Ectodermal cell (in vitro differentiated cells): ENCODE data around the gene GALM.

Experiments
- H3K27ac ChIP-seq: 2 replicates; pipeline ENCODE4 v1.7.0; 2013; ENCODE audit warnings: mild to moderate bottlenecking, low read depth, low read length; ENCODE audit not compliant: insufficient read depth, poor library complexity, severe bottlenecking
- H3K27me3 ChIP-seq: 2 replicates; pipeline ENCODE4 v1.7.0; 2013; ENCODE audit warnings: mild to moderate bottlenecking, low read length; ENCODE audit not compliant: insufficient read depth, control insufficient read depth, poor library complexity, severe bottlenecking
- H3K36me3 ChIP-seq: one replicate; pipeline ENCODE4 v1.7.0; 2013; ENCODE audit warnings: low read length; ENCODE audit not compliant: control insufficient read depth, insufficient read depth
- H3K4me1 ChIP-seq: one replicate; pipeline ENCODE4 v1.7.0; 2013; ENCODE audit warnings: low read length; ENCODE audit not compliant: control insufficient read depth, insufficient read depth
- H3K4me3 ChIP-seq: 2 replicates; pipeline ENCODE4 v1.7.0; 2013; ENCODE audit warnings: low read depth, low read length, control low read depth; ENCODE audit not compliant: insufficient read depth
- H3K9me3 ChIP-seq: 2 replicates; pipeline ENCODE4 v1.7.0; 2013; ENCODE audit warnings: mild to moderate bottlenecking, low read length, moderate library complexity; ENCODE audit not compliant: control insufficient read depth
- WGBS, 2 experiments: methylation state at CpG; one replicate each; pipeline ENCODE4 v1.1.7; 2013; ENCODE audit warnings: missing lambda C conversion rate in 2 of 2; 5-methylcytosine and 5-hydroxymethylcytosine counted together

GALM gene

DNA sequence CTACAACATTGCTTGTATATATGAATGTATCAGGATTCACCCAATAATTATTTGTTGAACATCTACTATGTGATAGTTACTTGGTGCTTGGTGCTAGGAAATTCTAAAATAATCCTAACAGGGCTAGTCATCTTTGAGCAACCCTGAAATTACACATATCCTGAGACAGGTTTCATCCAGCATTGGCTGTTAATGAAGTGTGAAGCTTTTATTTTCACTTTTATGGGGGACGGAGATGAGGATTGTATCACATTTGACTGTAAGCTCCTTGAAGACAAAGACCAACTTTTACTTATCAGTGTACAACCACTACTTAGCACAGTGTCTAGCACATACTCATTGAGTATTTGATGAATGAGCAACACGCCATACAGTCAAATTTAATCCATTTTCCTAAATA, 6.8 kb upstream of the GALM start:
- no peak overlapping the region for H3K27ac ChIP-seq
- H3K4me1 ChIP-seq: no peaks in the 10 kb centered on the region
- no peaks in the 10 kb centered on the region for H3K36me3 ChIP-seq
- H3K9me3 ChIP-seq: no peaks in the 10 kb centered on the region
- WGBS, 2 experiments: 93 to 94% methylated on average over 2 of the region's 2 CpGs
- H3K27me3 ChIP-seq: no peaks in the 10 kb centered on the region
- no peak overlapping the region for H3K4me3 ChIP-seq

DNA sequence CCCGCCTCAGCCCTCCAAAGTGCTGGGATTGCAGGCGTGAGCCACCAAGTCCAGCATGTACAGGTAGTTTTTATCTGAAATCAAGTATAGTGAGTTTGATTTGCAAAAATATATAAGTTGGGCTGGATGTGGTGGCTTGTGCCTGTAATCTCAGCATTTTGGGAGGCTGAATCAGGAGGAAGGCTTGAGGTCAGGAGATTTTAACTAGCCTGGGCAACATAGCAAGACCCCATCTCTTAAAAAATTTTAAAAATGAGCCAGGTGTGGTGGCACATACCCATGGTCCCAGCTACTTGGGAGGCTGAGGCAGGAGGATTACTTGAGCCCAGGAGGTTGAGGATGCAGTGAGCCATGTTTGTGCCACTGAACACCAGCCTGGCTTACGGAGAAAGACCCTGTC, 5.6 kb upstream of the GALM start:
- Histone ChIP-seq H3K4me1 (no peaks in the 10 kb centered on the region), H3K9me3 (no peaks in the 10 kb centered on the region), H3K36me3 (no peaks in the 10 kb centered on the region), H3K4me3 (no peak overlapping the region), H3K27me3 (no peaks in the 10 kb centered on the region), H3K27ac (no peak overlapping the region)
- WGBS, 2 experiments: 90 to 91% methylated on average over 3 of the region's 3 CpGs

DNA sequence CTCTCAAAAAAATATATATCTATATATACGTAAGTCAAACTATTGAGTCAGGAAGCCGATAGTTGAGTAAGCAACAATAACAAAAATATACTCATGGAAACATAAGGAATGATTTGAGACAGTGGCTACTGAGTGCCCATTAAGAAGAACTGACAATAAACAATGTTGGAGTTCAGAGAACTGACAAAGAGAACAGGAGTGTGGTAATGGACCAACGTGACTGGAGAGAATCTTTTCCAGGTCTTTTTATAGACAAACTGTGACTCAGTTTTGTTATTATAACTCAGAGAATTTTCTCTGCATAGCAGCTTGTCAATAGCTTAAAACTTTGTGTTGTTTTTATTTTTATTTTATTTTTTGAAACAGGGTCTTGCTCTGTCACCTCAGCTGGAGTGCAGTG, 4.6 kb upstream of the GALM start:
- WGBS, 2 experiments: 86 to 92% methylated on average over 1 to 2 of the region's 3 CpGs
- H3K36me3 ChIP-seq: no peaks in the 10 kb centered on the region
- no peaks in the 10 kb centered on the region for H3K4me1 ChIP-seq
- H3K27me3 ChIP-seq: no peaks in the 10 kb centered on the region
- no peak overlapping the region for H3K27ac ChIP-seq
- H3K9me3 ChIP-seq: no peaks in the 10 kb centered on the region
- H3K4me3 ChIP-seq: no peak overlapping the region

DNA sequence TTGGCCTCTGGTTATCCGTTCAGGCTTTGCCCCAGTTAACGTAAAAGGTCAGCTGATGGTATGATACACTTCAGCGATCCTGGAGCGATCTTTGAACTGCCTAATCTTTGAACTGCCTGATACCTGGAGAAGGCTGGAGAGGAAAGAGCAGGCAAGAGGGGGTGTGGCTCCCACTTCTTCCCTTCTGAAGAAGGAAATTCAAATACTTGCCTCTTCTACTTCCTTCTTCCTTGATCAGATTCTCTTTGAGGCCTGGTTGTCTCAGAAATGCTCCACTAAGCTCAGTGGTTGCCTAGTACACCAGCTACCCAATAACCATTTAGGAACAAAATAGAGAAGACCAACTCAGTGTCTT, 619 bp downstream of the GALM start:
- Histone ChIP-seq H3K27ac (no peak overlapping the region), H3K4me3 (peak overlapping the region; percentile 56), H3K27me3 (no peaks in the 10 kb centered on the region), H3K36me3 (no peaks in the 10 kb centered on the region), H3K9me3 (no peaks in the 10 kb centered on the region), H3K4me1 (peaks cover 6% of the 10 kb centered on the region)
- 12 to 15% methylated on average over 4 of the region's 4 CpGs for WGBS, 2 experiments

DNA sequence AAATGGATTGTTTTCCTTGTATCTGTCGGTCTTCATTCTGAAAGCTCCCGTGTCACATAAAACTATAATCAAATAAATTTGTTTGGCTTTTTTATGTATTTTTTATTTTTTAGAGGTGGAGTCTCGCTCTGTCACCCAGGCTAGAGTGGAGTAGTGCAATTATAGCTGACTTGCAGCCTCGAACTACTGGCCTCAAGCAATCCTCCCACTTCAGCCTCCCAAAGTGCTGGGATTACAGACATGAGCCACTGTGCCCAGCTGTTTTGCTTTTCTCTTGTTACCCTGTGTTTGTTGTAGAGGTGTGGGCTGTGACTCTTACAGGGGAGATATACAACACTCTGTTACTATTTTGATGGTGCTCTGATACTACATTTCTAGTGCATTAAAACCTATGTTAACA, 2.2 kb downstream of the GALM start:
- H3K9me3 ChIP-seq: no peaks in the 10 kb centered on the region
- no peaks in the 10 kb centered on the region for H3K27me3 ChIP-seq
- peaks cover 6% of the 10 kb centered on the region for H3K4me1 ChIP-seq
- WGBS, 2 experiments: 86 to 90% methylated on average over 2 of the region's 4 CpGs
- H3K36me3 ChIP-seq: no peaks in the 10 kb centered on the region
- H3K27ac ChIP-seq: no peak overlapping the region
- H3K4me3 ChIP-seq: no peak overlapping the region

DNA sequence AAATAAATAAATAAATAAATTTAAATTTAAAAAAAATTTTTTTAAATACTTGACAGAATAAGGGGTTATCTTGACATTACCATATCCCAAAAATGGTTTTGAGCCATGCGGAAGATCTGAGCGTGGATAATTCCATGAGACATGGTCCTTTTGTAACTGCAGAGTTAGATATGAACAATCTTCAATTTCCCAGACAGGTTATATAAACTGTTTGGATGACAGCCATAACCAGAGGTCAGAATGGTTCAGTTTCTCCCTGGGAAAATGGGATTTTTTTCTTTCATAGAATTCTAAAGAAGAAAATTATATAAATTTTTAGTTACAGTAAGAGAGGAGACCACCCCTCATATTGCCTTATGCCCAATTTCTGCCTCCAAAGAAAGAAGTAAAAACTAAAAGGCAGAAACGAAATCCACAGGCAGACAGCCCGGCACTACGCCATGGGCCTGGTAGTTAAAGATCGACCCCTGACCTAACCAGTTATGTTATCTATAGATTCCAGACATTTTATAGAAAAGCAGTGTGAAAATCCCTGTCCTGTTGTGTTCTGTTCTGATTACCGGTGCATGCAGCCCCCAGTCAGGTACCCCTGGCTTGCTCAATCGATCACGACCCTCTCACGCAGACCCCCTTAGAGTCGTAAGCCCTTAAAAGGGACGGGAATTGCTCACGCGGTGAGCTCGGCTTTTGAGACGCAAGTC, 3.0 kb downstream of the GALM start:
- Histone ChIP-seq H3K9me3 (no peaks in the 10 kb centered on the region), H3K27me3 (no peaks in the 10 kb centered on the region), H3K27ac (no peak overlapping the region), H3K4me3 (no peak overlapping the region), H3K36me3 (no peaks in the 10 kb centered on the region), H3K4me1 (peaks cover 6% of the 10 kb centered on the region)
- WGBS, 2 experiments: 95% methylated on average over 16 of the region's 16 CpGs

DNA sequence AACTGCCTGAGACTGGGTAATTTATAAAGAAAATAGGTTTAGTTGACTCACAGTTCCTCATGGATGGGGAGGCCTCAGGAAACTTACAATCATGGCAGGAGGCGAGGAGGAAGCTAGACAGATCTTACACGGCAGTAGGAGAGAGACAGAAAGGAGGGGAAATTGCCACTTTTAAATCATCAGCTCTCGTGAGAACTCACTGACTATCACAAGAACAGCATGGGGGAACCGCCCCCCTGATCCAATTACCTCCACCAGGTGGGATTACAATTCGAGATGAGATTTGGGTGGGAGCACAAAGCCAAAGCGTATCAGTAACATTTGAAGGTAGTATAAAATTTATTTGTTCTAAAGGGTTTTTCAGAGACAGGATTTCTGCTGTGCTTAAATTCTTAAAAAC, 5.4 kb downstream of the GALM start:
- Histone ChIP-seq H3K36me3 (no peaks in the 10 kb centered on the region), H3K27me3 (no peaks in the 10 kb centered on the region), H3K9me3 (no peaks in the 10 kb centered on the region), H3K4me1 (peaks cover 6% of the 10 kb centered on the region), H3K4me3 (no peak overlapping the region), H3K27ac (no peak overlapping the region)
- WGBS, 2 experiments: 69 to 82% methylated on average over 6 of the region's 6 CpGs

DNA sequence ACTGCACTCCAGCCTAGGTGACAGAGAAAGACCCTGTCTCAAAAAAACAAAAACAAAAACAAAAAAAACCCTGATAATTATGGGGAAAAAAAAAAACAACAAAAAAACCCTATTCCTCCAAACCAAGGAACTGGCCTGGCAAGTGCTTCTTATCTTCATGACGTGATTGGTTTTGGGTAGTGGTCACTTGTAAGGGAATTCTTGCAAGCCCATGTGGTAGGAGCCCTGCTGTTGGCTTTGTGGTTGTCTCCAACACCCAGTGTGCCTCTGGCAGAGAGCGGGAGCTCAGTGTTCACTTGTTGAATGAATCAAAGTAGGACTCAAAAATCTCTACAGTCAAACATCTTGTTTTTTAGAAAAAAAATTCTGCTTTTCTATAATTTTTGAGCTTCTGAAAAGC, 6.0 kb downstream of the GALM start:
- Histone ChIP-seq H3K27ac (no peak overlapping the region), H3K9me3 (no peaks in the 10 kb centered on the region), H3K4me1 (peaks cover under 1% of the 10 kb centered on the region), H3K36me3 (no peaks in the 10 kb centered on the region), H3K4me3 (no peak overlapping the region), H3K27me3 (no peaks in the 10 kb centered on the region)
- 72 to 73% methylated on average over 2 of the region's 2 CpGs for whole genome bisulfite sequencing, 2 experiments

DNA sequence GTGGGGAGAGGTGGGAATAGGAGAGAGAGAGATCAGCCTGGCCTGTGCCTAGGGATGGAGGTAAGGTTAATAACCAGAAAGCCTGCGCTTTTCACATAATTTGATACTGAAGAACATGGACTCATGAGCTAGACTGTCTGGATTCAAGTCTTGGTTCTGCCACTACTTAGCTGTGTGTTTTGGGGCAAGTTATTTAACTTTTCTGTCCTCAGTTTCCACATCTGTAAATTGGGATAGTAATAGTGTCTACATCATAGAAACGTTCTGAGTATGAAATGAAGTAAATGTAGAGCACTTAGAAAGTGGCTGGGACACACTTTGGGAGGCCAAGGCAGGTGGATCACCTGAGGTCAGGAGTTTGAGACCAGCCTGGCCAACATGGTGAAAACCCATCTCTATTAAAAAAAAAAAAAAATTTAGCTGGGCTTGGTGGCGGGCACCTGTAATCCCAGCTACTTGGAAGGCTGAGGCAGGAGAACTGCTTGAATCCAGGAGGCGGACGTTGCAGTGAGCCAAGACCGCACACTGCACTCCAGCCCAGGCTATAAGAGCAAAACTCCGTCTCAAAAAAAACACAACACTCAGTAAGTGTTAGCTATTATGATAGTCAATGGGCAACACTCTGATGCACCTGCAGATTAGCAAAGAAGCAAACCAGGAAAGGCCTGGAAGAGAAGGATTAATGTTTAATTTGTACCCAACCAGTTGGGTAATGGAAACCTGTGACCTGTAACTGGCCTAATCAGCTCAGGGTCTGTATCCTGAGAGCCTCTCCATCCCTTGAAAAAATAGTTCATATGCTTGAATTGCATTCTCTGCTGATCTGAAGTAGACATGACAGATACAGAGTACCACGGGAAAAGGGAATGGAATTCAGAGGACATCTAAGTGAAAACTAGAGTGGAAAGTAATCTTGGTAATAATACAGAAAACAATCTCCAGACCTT, 6.8 kb downstream of the GALM start:
- Histone ChIP-seq H3K4me3 (no peak overlapping the region), H3K4me1 (no peaks in the 10 kb centered on the region), H3K36me3 (peaks cover 3% of the 10 kb centered on the region), H3K9me3 (no peaks in the 10 kb centered on the region), H3K27me3 (no peaks in the 10 kb centered on the region), H3K27ac (no peak overlapping the region)
- WGBS, 2 experiments: 97% methylated on average over 8 of the region's 8 CpGs

DNA sequence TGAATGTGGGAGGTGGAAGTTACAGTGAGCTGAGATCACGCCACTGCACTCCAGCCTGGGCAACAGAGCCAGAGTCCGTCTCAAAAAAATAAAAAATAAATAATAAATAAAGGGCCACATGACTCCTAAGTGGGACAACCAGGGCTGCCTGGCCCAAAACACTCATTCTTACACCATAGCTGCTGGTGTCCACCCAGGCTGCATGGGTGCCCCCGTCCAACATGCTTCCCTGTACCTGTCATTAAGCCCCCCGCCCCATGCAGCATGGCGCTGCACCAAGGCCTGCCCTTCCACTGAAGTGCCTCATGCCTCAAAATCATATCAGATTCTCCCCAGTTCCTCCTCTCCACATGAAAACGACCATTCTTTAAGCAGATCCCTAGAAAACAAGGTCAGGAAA, 10.8 kb downstream of the GALM start:
- H3K27ac ChIP-seq: no peak overlapping the region
- no peaks in the 10 kb centered on the region for H3K4me1 ChIP-seq
- H3K4me3 ChIP-seq: no peak overlapping the region
- H3K9me3 ChIP-seq: no peaks in the 10 kb centered on the region
- WGBS, 2 experiments: 90% methylated on average over 5 of the region's 6 CpGs
- H3K36me3 ChIP-seq: peaks cover 3% of the 10 kb centered on the region
- no peaks in the 10 kb centered on the region for H3K27me3 ChIP-seq
